Measurements from ENCODE around the gene TBC1D16. TPM values are rescaled to one million over a fixed set of nuclear protein-coding genes. Genes with fewer than 3 reads are reported as not detected.
A peak's percentile ranks its signal among the peaks of the same experiment; 100 is the strongest.

TBC1D16 gene
- total RNA-seq, 1 donor from 2014 or later = 197 TPM

- Mint-ChIP-seq H3K4me3 (ENCODE audit: unreplicated experiment) (peak overlapping the region; percentile 79), H3K4me1 (ENCODE audit: low read depth, unreplicated experiment) (peaks cover 10% of the 10 kb centered on the region), H3K36me3 (ENCODE audit: unreplicated experiment) (no peaks in the 10 kb centered on the region), H3K27ac (ENCODE audit: unreplicated experiment) (peak overlapping the region; percentile 13), H3K9me3 (ENCODE audit: unreplicated experiment) (no peaks in the 10 kb centered on the region), H3K27me3 (ENCODE audit: unreplicated experiment) (peaks cover 10% of the 10 kb centered on the region)
- TF ChIP-seq CTCF (IDR thresholded peaks at IDR 0.05; ENCODE audit: partially characterized antibody, unreplicated experiment) = no peak
- DNase-seq = no peak
Observed at GRCh38 chr17:80006339-80006720, 29.3 kb downstream of the TBC1D16 start.

GRCh38 chr17:80005360-80006338 is 30.0 kb downstream of the TBC1D16 start:
- no peaks in the 10 kb centered on the region for H3K9me3 Mint-ChIP-seq (ENCODE audit: unreplicated experiment)
- peak; percentile 66 for DNase-seq
- peaks cover 10% of the 10 kb centered on the region for H3K27me3 Mint-ChIP-seq (ENCODE audit: unreplicated experiment)
- peak overlapping the region; percentile 13 for H3K27ac Mint-ChIP-seq (ENCODE audit: unreplicated experiment)
- H3K4me3 Mint-ChIP-seq (ENCODE audit: unreplicated experiment) = peak overlapping the region; percentile 79
- no peaks in the 10 kb centered on the region for H3K36me3 Mint-ChIP-seq (ENCODE audit: unreplicated experiment)
- TF ChIP-seq CTCF (IDR thresholded peaks at IDR 0.05; ENCODE audit: partially characterized antibody, unreplicated experiment) = peak; percentile 100
- H3K4me1 Mint-ChIP-seq (ENCODE audit: low read depth, unreplicated experiment) = peaks cover 10% of the 10 kb centered on the region

- no peak for TF ChIP-seq CTCF (IDR thresholded peaks at IDR 0.05; ENCODE audit: partially characterized antibody, unreplicated experiment)
- no peak for DNase-seq
- Mint-ChIP-seq H3K27me3 (ENCODE audit: unreplicated experiment) (peaks cover 10% of the 10 kb centered on the region), H3K4me1 (ENCODE audit: low read depth, unreplicated experiment) (peaks cover 10% of the 10 kb centered on the region), H3K4me3 (ENCODE audit: unreplicated experiment) (no peak overlapping the region), H3K9me3 (ENCODE audit: unreplicated experiment) (no peaks in the 10 kb centered on the region), H3K36me3 (ENCODE audit: unreplicated experiment) (peaks cover 5% of the 10 kb centered on the region), H3K27ac (ENCODE audit: unreplicated experiment) (no peak overlapping the region)
Observed at GRCh38 chr17:80003969-80004368, 31.7 kb downstream of the TBC1D16 start.

GRCh38 chr17:80002690-80003490 is 32.8 kb downstream of the TBC1D16 start:
- Mint-ChIP-seq H3K27ac (ENCODE audit: unreplicated experiment) (peak overlapping the region; percentile 43), H3K36me3 (ENCODE audit: unreplicated experiment) (peaks cover 5% of the 10 kb centered on the region)

More at GRCh38 chr17:80002690-80003490, 32.8 kb downstream of the TBC1D16 start:
- Mint-ChIP-seq H3K27me3 (ENCODE audit: unreplicated experiment) (peaks cover 10% of the 10 kb centered on the region), H3K4me1 (ENCODE audit: low read depth, unreplicated experiment) (peaks cover 9% of the 10 kb centered on the region), H3K4me3 (ENCODE audit: unreplicated experiment) (no peak overlapping the region), H3K9me3 (ENCODE audit: unreplicated experiment) (no peaks in the 10 kb centered on the region)
- DNase-seq = no peak
- TF ChIP-seq CTCF (IDR thresholded peaks at IDR 0.05; ENCODE audit: partially characterized antibody, unreplicated experiment) = no peak

Data from glutamatergic neuron (in vitro differentiated cells).